ENCODE measurements around the gene TRAPPC1.

TRAPPC1 gene

GRCh38 chr17:7894866-7895265 lies 36.9 kb downstream of the TRAPPC1 start:
- Mint-ChIP-seq H3K4me1 (peaks cover 5% of the 10 kb centered on the region), H3K9me3 (no peaks in the 10 kb centered on the region), H3K27ac (no peak overlapping the region), H3K36me3 (peaks cover 59% of the 10 kb centered on the region), H3K4me3 (no peak overlapping the region), H3K27me3 (no peaks in the 10 kb centered on the region)
- ATAC-seq, result no peak

GRCh38 chr17:7894226-7894625 lies 37.5 kb downstream of the TRAPPC1 start:
- H3K9me3 Mint-ChIP-seq, result no peaks in the 10 kb centered on the region
- H3K27me3 Mint-ChIP-seq, result no peaks in the 10 kb centered on the region
- H3K36me3 Mint-ChIP-seq, result peaks cover 53% of the 10 kb centered on the region
- H3K4me1 Mint-ChIP-seq, result peaks cover 5% of the 10 kb centered on the region
- no peak overlapping the region for H3K27ac Mint-ChIP-seq
- H3K4me3 Mint-ChIP-seq, result no peak overlapping the region
- no peak for ATAC-seq

- no peaks in the 10 kb centered on the region for H3K27me3 Mint-ChIP-seq
- H3K27ac Mint-ChIP-seq, result no peak overlapping the region
- H3K4me1 Mint-ChIP-seq, result peaks cover 5% of the 10 kb centered on the region
- ATAC-seq, result no peak
- H3K36me3 Mint-ChIP-seq, result peaks cover 46% of the 10 kb centered on the region
- H3K4me3 Mint-ChIP-seq, result no peak overlapping the region
- H3K9me3 Mint-ChIP-seq, result no peaks in the 10 kb centered on the region
Measured at GRCh38 chr17:7893187-7893880, 38.4 kb downstream of the TRAPPC1 start.

GRCh38 chr17:7889166-7889955 lies 42.4 kb downstream of the TRAPPC1 start:
- H3K9me3 Mint-ChIP-seq, result no peaks in the 10 kb centered on the region
- H3K4me3 Mint-ChIP-seq, result no peak overlapping the region
- peaks cover 5% of the 10 kb centered on the region for H3K27me3 Mint-ChIP-seq
- no peaks in the 10 kb centered on the region for H3K4me1 Mint-ChIP-seq
- peaks cover 16% of the 10 kb centered on the region for H3K36me3 Mint-ChIP-seq
- ATAC-seq, result no peak
- H3K27ac Mint-ChIP-seq, result no peak overlapping the region

GRCh38 chr17:7888184-7888920 lies 43.4 kb downstream of the TRAPPC1 start, which contains the start of gene CHD3:
Gene CHD3 (plus strand): TSS chr17:7888789. CDS start chr17:7889001, 212 bp downstream.
- Mint-ChIP-seq H3K9me3 (no peaks in the 10 kb centered on the region), H3K4me1 (no peaks in the 10 kb centered on the region), H3K4me3 (no peak within 1 kb of the TSS), H3K36me3 (peaks cover 6% of the 10 kb centered on the region), H3K27ac (no peak within 1 kb of the TSS), H3K27me3 (peaks cover 5% of the 10 kb centered on the region)
- no peak for ATAC-seq

- ATAC-seq, result peak; percentile 84
- no peaks in the 10 kb centered on the region for H3K9me3 Mint-ChIP-seq
- H3K4me1 Mint-ChIP-seq, result no peaks in the 10 kb centered on the region
- no peak overlapping the region for H3K27ac Mint-ChIP-seq
- H3K27me3 Mint-ChIP-seq, result peaks cover 5% of the 10 kb centered on the region
- peaks cover 6% of the 10 kb centered on the region for H3K36me3 Mint-ChIP-seq
- no peak overlapping the region for H3K4me3 Mint-ChIP-seq
Measured at GRCh38 chr17:7887482-7888183, 44.1 kb downstream of the TRAPPC1 start.

- ATAC-seq, result no peak
- H3K27me3 Mint-ChIP-seq, result peaks cover 5% of the 10 kb centered on the region
- H3K4me1 Mint-ChIP-seq, result no peaks in the 10 kb centered on the region
- peaks cover 6% of the 10 kb centered on the region for H3K36me3 Mint-ChIP-seq
- no peak overlapping the region for H3K4me3 Mint-ChIP-seq
- no peak overlapping the region for H3K27ac Mint-ChIP-seq
- no peaks in the 10 kb centered on the region for H3K9me3 Mint-ChIP-seq
Measured at GRCh38 chr17:7887038-7887481, 44.7 kb downstream of the TRAPPC1 start.

- Mint-ChIP-seq H3K9me3 (no peaks in the 10 kb centered on the region), H3K27ac (no peak overlapping the region), H3K4me1 (no peaks in the 10 kb centered on the region), H3K27me3 (peaks cover 5% of the 10 kb centered on the region), H3K4me3 (no peak overlapping the region), H3K36me3 (peaks cover 6% of the 10 kb centered on the region)
- peak; percentile 21 for ATAC-seq
Measured at GRCh38 chr17:7886227-7887037, 45.3 kb downstream of the TRAPPC1 start.

- H3K27ac Mint-ChIP-seq, result no peak overlapping the region
- H3K27me3 Mint-ChIP-seq, result peaks cover 5% of the 10 kb centered on the region
- ATAC-seq, result peak; percentile 48
- peak overlapping the region; percentile 30 for H3K4me3 Mint-ChIP-seq
- no peaks in the 10 kb centered on the region for H3K4me1 Mint-ChIP-seq
- H3K36me3 Mint-ChIP-seq, result peaks cover 5% of the 10 kb centered on the region
- no peaks in the 10 kb centered on the region for H3K9me3 Mint-ChIP-seq
Measured at GRCh38 chr17:7885367-7886226, 46.1 kb downstream of the TRAPPC1 start.

GRCh38 chr17:7884581-7885366 lies 47.0 kb downstream of the TRAPPC1 start:
- H3K36me3 Mint-ChIP-seq, result no peaks in the 10 kb centered on the region
- no peaks in the 10 kb centered on the region for H3K9me3 Mint-ChIP-seq
- H3K27me3 Mint-ChIP-seq, result peaks cover 5% of the 10 kb centered on the region
- ATAC-seq, result no peak
- H3K4me3 Mint-ChIP-seq, result peak overlapping the region; percentile 71
- H3K27ac Mint-ChIP-seq, result peak overlapping the region; percentile 44
- no peaks in the 10 kb centered on the region for H3K4me1 Mint-ChIP-seq

- peaks cover 5% of the 10 kb centered on the region for H3K27me3 Mint-ChIP-seq
- peak overlapping the region; percentile 44 for H3K4me3 Mint-ChIP-seq
- no peaks in the 10 kb centered on the region for H3K36me3 Mint-ChIP-seq
- no peaks in the 10 kb centered on the region for H3K9me3 Mint-ChIP-seq
- ATAC-seq, result no peak
- peak overlapping the region; percentile 44 for H3K27ac Mint-ChIP-seq
- H3K4me1 Mint-ChIP-seq, result no peaks in the 10 kb centered on the region
Measured at GRCh38 chr17:7883781-7884386, 47.9 kb downstream of the TRAPPC1 start.

GRCh38 chr17:7882629-7883028 lies 49.1 kb downstream of the TRAPPC1 start:
- Mint-ChIP-seq H3K4me3 (no peak overlapping the region), H3K27ac (no peak overlapping the region), H3K9me3 (no peaks in the 10 kb centered on the region), H3K4me1 (no peaks in the 10 kb centered on the region), H3K27me3 (peaks cover 5% of the 10 kb centered on the region), H3K36me3 (no peaks in the 10 kb centered on the region)
- no peak for ATAC-seq

Measured in stimulated activated memory B cell treated with anti-CD40 and anti-IgM and Interleukin-4, amounts not matched to agents 10 μg/mL and 1 μg/mL and 100 μg/mL, for 72 hours (primary cell).